ENCODE results near the gene WNT9B. TPM values are rescaled to one million over a fixed set of nuclear protein-coding genes. Genes with fewer than 3 reads are reported as not detected.

WNT9B gene
- total and polyA plus RNA-seq, 2 of the 13 experiments (the other 11 are each of a cell fraction or from before 2014, with no cell fraction given) = not detected

DNA sequence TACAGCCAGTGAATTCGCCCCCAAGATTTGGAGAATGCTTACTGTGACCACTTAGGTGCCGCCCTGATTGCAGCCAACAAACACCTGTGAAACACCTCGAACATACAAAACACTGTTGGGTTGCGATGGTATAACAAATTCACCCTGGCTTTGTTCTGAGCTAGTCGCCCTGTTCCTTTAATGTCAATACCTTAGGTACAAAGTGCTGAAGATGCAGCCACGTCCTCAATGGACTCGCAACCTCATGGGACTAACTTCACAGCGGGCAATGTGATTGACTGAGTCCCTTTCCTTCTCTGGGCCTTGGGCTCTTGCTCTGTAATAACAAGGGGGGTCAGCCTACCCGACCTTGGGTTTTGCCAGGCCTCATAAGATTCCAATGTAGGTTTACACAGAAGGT is 42.6 kb downstream of the WNT9B start (continued):
- TF ChIP-seq RERE (CRISPR knock-in tag; IDR thresholded peaks at IDR 0.05; ENCODE audit: low read depth) (no peak), RFX1 (IDR thresholded peaks at IDR 0.05) (no peak), FOXP1 (IDR thresholded peaks at IDR 0.05) (no peak), FOXP1 (CRISPR knock-in tag; IDR thresholded peaks at IDR 0.05) (no peak), ZNF619 (CRISPR knock-in tag; IDR thresholded peaks at IDR 0.05) (no peak), ZNF432 (CRISPR knock-in tag; IDR thresholded peaks at IDR 0.05; ENCODE audit: borderline replicate concordance) (no peak), ZNF574 (CRISPR knock-in tag; IDR thresholded peaks at IDR 0.05) (peak; percentile 6; the same call in 1 of the 2 replicates), MED13 (CRISPR knock-in tag; IDR thresholded peaks at IDR 0.05) (no peak), ZNF234 (CRISPR knock-in tag; conservative IDR thresholded peaks at IDR 0.05) (no peak), LCORL (IDR thresholded peaks at IDR 0.05) (no peak), LCORL (CRISPR knock-in tag; IDR thresholded peaks at IDR 0.05) (no peak), ZMYM3 (CRISPR knock-in tag; IDR thresholded peaks at IDR 0.05) (peak; percentile 47; the same call in 1 of the 2 replicates), MXD1 (CRISPR knock-in tag; IDR thresholded peaks at IDR 0.05) (no peak), NFE2L1 (CRISPR knock-in tag; IDR thresholded peaks at IDR 0.05; ENCODE audit: borderline replicate concordance) (no peak), ZIK1 (CRISPR knock-in tag; IDR thresholded peaks at IDR 0.05; ENCODE audit: borderline replicate concordance, low read depth) (no peak), ZMYM4 (CRISPR knock-in tag; IDR thresholded peaks at IDR 0.05) (0 out of 2 replicates have a peak, but pooled peaks have one; percentile 31), ZNF713 (CRISPR knock-in tag; IDR thresholded peaks at IDR 0.05) (no peak), ZNF850 (CRISPR knock-in tag; conservative IDR thresholded peaks at IDR 0.05) (no peak), SCMH1 (CRISPR knock-in tag; IDR thresholded peaks at IDR 0.05; ENCODE audit: borderline replicate concordance) (no peak), PCBP2 (optimal IDR thresholded peaks at IDR 0.05; ENCODE audit: low read depth, low read length, poor library complexity, severe bottlenecking) (no peak)
- TF ChIP-seq, protein P1, sequence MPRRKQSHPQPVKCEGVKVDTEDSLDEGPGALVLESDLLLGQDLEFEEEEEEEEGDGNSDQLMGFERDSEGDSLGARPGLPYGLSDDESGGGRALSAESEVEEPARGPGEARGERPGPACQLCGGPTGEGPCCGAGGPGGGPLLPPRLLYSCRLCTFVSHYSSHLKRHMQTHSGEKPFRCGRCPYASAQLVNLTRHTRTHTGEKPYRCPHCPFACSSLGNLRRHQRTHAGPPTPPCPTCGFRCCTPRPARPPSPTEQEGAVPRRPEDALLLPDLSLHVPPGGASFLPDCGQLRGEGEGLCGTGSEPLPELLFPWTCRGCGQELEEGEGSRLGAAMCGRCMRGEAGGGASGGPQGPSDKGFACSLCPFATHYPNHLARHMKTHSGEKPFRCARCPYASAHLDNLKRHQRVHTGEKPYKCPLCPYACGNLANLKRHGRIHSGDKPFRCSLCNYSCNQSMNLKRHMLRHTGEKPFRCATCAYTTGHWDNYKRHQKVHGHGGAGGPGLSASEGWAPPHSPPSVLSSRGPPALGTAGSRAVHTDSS (CRISPR knock-in tag; conservative IDR thresholded peaks at IDR 0.05) = no peak
